DOHH2 (cell line): ENCODE data around the gene OR5AU1.
"Not testable (repeated sequence)": the region's sequence is repeated elsewhere in the genome, so short reads cannot be mapped to it uniquely, and the experiment has no call there.

Source experiments
- CTCF ChIP-seq: fragments of 200-600 bp; sonication (generic); IDR thresholded peaks from one replicate; pipeline ENCODE4 v1.5.1; 2014; ENCODE audit warnings: antibody characterized with exemption, mild to moderate bottlenecking, low read depth, low read length; ENCODE audit not compliant: poor library complexity, severe bottlenecking
- EZH2phosphoT487 ChIP-seq: fragments of 200-600 bp; sonication (generic); IDR thresholded peaks from 2 replicates; pipeline ENCODE4 v1.6.1; 2017; ENCODE audit warnings: borderline replicate concordance, mild to moderate bottlenecking, antibody characterized with exemption, low read length, moderate library complexity, mixed read lengths

- not testable (repeated sequence) for TF ChIP-seq CTCF, EZH2phosphoT487
Observed at GRCh38 chr14:21158175-21158574, 2.3 kb upstream of the OR5AU1 start.
